ENCODE measurements around the gene FRAS1. TPM values are rescaled to one million over a fixed set of nuclear protein-coding genes. Genes with fewer than 3 reads are reported as not detected.

Gene FRAS1
- total RNA-seq, 1 donor from 2014 or later = 8.8 TPM

GRCh38 chr4:78155616-78156105, 98.5 kb downstream of the FRAS1 start:
- Histone ChIP-seq H3K27ac (no peak overlapping the region), H3K27me3 (no peaks in the 10 kb centered on the region), H3K4me3 (no peak overlapping the region), H3K9me3 (no peaks in the 10 kb centered on the region), H3K4me1 (peaks cover under 1% of the 10 kb centered on the region), H3K36me3 (no peaks in the 10 kb centered on the region)
- intact Hi-C loops (cut with DNase I) = no loop called here
- TF ChIP-seq POLR2AphosphoS5 (IDR thresholded peaks at IDR 0.05; ENCODE audit: insufficient read depth in 1 of 2, low read depth in 1 of 2) (no peak), POLR2A (IDR thresholded peaks at IDR 0.05) (no peak), CTCF (IDR thresholded peaks at IDR 0.05) (no peak)
- no peak for DNase-seq (ENCODE audit: extremely low spot score in 2 of 2)

GRCh38 chr4:78156520-78156919, 99.4 kb downstream of the FRAS1 start:
- Histone ChIP-seq H3K4me1 (no peaks in the 10 kb centered on the region), H3K27me3 (no peaks in the 10 kb centered on the region), H3K9me3 (no peaks in the 10 kb centered on the region), H3K4me3 (no peak overlapping the region), H3K27ac (no peak overlapping the region), H3K36me3 (no peaks in the 10 kb centered on the region)
- TF ChIP-seq CTCF (IDR thresholded peaks at IDR 0.05) = no peak
- TF ChIP-seq POLR2A (IDR thresholded peaks at IDR 0.05) = no peak
- no peak for TF ChIP-seq POLR2AphosphoS5 (IDR thresholded peaks at IDR 0.05; ENCODE audit: insufficient read depth in 1 of 2, low read depth in 1 of 2)
- intact Hi-C loops (cut with DNase I) = no loop called here
- no peak for DNase-seq (ENCODE audit: extremely low spot score in 2 of 2)

- TF ChIP-seq CTCF (IDR thresholded peaks at IDR 0.05) = no peak
- TF ChIP-seq POLR2AphosphoS5 (IDR thresholded peaks at IDR 0.05; ENCODE audit: insufficient read depth in 1 of 2, low read depth in 1 of 2) = no peak
- TF ChIP-seq POLR2A (IDR thresholded peaks at IDR 0.05) = no peak
- Histone ChIP-seq H3K27ac (no peak overlapping the region), H3K4me1 (no peaks in the 10 kb centered on the region), H3K4me3 (no peak overlapping the region), H3K36me3 (no peaks in the 10 kb centered on the region), H3K9me3 (no peaks in the 10 kb centered on the region), H3K27me3 (no peaks in the 10 kb centered on the region)
- intact Hi-C loops (cut with DNase I) = no loop called here
- no peak for DNase-seq (ENCODE audit: extremely low spot score in 2 of 2)
These were observed 105.2 kb downstream of the FRAS1 start for GRCh38 chr4:78162342-78162741.

GRCh38 chr4:78162821-78163220, 105.7 kb downstream of the FRAS1 start:
- H3K9me3 ChIP-seq = no peaks in the 10 kb centered on the region
- no peak overlapping the region for H3K27ac ChIP-seq
- H3K27me3 ChIP-seq = no peaks in the 10 kb centered on the region
- TF ChIP-seq CTCF (IDR thresholded peaks at IDR 0.05) = no peak
- TF ChIP-seq POLR2A (IDR thresholded peaks at IDR 0.05) = no peak
- no peak for TF ChIP-seq POLR2AphosphoS5 (IDR thresholded peaks at IDR 0.05; ENCODE audit: insufficient read depth in 1 of 2, low read depth in 1 of 2)
- intact Hi-C loops (cut with DNase I) = no loop called here
- no peaks in the 10 kb centered on the region for H3K4me1 ChIP-seq
- no peak for DNase-seq (ENCODE audit: extremely low spot score in 2 of 2)
- H3K36me3 ChIP-seq = no peaks in the 10 kb centered on the region
- no peak overlapping the region for H3K4me3 ChIP-seq

GRCh38 chr4:78165758-78166157, 108.6 kb downstream of the FRAS1 start:
- TF ChIP-seq POLR2A (IDR thresholded peaks at IDR 0.05) (no peak), POLR2AphosphoS5 (IDR thresholded peaks at IDR 0.05; ENCODE audit: insufficient read depth in 1 of 2, low read depth in 1 of 2) (no peak), CTCF (IDR thresholded peaks at IDR 0.05) (no peak)
- H3K27ac ChIP-seq = no peak overlapping the region
- no peak for DNase-seq (ENCODE audit: extremely low spot score in 2 of 2)
- no peak overlapping the region for H3K4me3 ChIP-seq
- no peaks in the 10 kb centered on the region for H3K36me3 ChIP-seq
- no peaks in the 10 kb centered on the region for H3K4me1 ChIP-seq
- no peaks in the 10 kb centered on the region for H3K27me3 ChIP-seq
- intact Hi-C loops (cut with DNase I) = no loop called here
- H3K9me3 ChIP-seq = no peaks in the 10 kb centered on the region

All from vagina (tissue), 2 donors.